Endometrial microvascular endothelial cells (primary cell): ENCODE measurements around the gene MGME1. TPM values are rescaled to one million over a fixed set of nuclear protein-coding genes. Genes with fewer than 3 reads are reported as not detected.

Experiments
- in situ Hi-C: cut with HindIII; loops from 2 replicates; pipeline ENCODE4 v1.10.0; 2017; ENCODE audit warnings: low sequenced_read_pairs, low pct_unique_long_range_greater_than_20kb; ENCODE audit errors: inconsistent ontology term
- total RNA-seq: library from RNA; depleted of rRNA; stranded (reverse); fragments of >200 nt; gene quantifications from one replicate; pipeline ENCODE4 v1.2.3, GENCODE V29; 2015; ENCODE audit errors: inconsistent ontology term

The MGME1 gene
- total RNA-seq: 16.4 TPM

GRCh38 chr20:17968366-17969277 lies at the start of gene MGME1, which contains the start of gene SNX5:
Gene MGME1 (plus strand): TSS chr20:17969018. CDS start chr20:17969860, 842 bp downstream.
Gene SNX5 (minus strand): TSS chr20:17968794. CDS start chr20:17968425, 369 bp downstream.
- in situ Hi-C loops: loop anchor here (25.0 kb wide), 1 partner anchor 406 kb away; the partner anchor contains the start of gene DSTN

GRCh38 chr20:17919149-17919548 lies 49.7 kb upstream of the MGME1 start:
- in situ Hi-C loops: no loop called here

GRCh38 chr20:17921774-17922173 lies 47.0 kb upstream of the MGME1 start:
- in situ Hi-C loops: no loop called here

DNA sequence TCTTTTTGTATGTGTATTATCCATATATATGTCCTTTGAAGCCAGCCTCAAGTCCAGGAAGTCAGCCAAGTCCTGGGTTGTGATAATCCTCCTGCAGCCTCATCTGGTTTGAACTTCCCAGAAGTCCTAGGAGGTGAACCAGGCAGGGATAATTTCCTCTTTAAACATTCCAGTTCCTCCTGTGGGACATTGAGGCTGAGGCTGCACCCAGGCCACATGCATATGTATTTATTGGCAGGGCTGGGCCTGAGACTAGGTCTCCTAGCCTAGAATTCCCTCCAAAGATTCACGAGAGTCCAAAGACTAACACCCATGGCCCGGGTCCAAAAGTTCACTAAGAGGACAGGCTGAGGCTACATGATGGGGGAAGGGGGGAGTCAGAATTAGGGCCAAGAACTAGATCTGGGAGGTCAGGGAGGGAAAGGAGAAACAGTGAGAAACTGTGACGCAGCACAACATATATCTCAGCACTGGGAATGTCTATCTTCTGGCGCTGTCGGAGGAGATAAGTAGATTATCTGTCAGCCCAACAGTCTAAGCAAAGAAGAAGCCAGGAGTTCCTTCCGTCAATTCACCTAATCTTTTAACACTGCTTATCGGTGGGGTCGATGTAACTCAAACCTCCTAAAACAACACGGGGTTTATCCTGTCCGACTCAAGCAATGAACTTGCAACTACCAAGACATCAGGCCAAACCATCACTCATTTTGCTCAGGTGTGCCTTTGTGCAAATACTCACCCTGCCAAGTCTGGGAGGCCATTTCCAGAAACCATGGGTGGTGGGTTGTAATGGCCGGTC lies 43.5 kb upstream of the MGME1 start:
- in situ Hi-C loops: no loop called here

GRCh38 chr20:17925940-17926300 lies 42.9 kb upstream of the MGME1 start:
- in situ Hi-C loops: no loop called here

DNA sequence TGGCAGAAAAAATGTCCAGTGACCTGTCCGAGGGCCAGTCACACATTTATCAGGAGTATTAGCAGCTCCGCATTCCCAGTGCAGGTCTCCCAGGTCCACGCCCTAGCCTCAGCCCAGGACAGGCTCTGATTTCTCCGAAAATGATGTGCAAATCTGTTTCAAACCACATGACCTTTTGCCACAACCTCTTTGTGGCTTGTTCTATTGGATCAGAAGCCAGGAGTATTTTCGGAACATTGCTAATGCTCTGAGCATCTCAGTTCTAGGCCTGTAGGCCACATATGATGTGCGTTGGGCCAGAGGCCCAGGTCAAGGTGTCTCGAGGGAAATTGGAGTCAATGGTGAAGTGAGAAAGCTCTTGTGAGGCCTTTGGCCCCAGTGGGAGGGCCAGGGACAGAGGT lies 40.6 kb upstream of the MGME1 start:
- in situ Hi-C loops: no loop called here

DNA sequence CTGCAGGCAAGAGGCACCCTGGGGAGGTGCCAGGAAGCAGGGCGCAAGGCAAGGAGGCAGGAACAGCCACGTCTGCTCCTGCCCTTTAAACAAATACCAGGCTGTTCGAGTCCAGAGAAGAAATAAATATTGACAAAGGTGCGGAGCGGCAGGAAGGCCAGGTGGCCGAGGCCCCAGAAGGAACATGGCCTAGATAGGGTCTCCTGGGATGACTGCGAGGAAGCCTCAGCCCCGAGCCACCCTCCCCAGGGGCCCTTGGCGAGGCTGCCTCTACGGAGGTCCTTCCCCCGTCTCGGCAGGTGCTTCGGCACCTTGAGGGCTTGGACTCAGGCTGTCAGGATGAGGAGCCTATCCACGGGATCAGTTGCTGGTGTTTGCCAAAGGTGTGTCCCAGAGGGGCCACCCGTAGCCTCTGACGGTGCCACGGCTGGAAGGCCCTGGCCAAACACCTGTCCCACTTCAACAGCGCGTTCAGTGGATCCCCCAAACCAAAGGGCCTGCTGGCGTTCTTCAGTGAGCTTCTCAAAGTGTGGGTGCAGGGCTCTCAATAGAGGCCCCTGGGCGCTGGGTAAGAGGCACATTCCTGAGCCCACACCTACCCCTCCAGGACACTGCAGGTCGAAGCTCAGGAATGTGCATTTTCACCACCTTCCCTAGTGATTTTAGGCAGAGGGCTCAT lies 40.0 kb upstream of the MGME1 start:
- in situ Hi-C loops: no loop called here

DNA sequence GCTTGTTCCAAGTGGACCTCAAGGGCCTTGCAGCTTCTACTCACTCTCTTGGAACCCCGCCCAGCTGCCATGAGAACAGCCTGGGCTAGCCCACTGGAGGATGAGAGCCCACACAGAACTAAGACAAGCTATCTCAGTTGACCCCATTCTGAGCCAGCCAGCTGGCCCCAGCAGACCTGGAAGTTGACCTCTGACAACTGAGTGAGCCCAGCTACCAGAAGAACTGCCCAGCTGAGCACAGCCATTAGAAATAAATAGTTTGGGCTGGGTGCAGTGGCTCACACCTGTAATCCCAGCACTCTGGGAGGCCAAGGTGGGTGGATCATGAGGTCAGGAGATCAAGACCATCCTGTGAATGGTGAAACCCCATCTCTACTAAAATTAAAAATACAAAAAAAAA lies 37.3 kb upstream of the MGME1 start:
- in situ Hi-C loops: no loop called here

DNA sequence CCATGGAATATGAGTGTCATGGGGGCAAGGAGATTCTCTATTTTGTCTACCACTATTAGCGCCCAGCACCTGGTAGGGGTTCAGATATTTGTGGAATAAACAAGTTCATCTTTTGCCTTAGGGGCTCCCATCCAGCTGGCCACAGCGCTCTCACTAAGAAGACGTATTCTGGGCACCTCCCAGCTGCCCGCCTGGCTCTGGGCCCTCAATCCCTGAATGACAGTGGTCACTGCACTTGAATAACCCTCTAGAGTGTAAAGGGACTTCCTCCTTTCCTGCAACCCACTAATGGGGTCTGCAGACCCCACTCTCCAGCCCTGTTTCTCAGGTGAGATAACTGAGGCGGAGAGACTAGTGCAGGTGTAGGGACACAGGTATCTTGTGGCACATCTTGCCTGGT lies 36.4 kb upstream of the MGME1 start:
- in situ Hi-C loops: no loop called here

GRCh38 chr20:17933121-17933520 lies 35.7 kb upstream of the MGME1 start:
- in situ Hi-C loops: no loop called here

DNA sequence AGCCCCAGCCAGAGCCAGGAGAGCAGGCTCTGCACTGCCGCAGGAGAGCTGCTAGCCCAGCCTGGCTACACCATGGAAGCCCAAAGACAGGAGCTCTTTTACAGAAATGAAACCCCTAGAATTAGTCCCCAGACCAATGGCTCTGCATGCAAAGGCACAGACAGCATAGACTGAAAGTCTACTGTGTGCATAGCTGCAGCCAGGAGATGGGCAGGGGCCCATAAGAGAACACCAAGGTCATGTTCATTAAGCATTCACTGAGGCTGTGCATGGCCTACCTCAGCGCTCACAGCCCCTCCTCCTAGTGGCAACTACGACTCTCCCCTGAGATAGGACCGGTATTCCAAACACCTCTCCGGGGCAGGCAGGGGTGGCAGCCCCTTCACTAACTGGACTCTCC lies 35.1 kb upstream of the MGME1 start:
- in situ Hi-C loops: no loop called here

- in situ Hi-C loops: no loop called here
Observed at GRCh38 chr20:17934141-17934862, 34.5 kb upstream of the MGME1 start.

- in situ Hi-C loops: no loop called here
Observed at GRCh38 chr20:17935186-17935585, 33.6 kb upstream of the MGME1 start.

DNA sequence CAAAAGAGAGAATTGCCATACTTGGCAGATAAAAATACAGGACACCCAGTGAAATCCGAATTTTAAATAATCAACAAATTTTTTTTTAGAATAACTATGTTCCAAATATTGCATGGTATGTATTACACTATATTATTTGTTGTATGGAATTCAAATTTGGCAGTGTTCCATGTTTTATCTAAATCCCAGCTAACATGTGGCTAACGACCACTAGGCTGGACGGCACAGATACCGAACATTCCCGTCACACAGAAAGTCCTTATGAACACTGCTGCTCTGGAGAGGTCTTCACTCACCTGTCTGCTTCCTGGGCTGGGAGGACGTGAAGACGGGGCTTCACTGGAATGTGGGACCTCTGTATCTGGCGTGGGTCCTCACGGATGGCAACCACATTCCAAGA lies 33.1 kb upstream of the MGME1 start:
- in situ Hi-C loops: no loop called here

GRCh38 chr20:17936286-17936760 lies 32.5 kb upstream of the MGME1 start:
- in situ Hi-C loops: no loop called here

- in situ Hi-C loops: no loop called here
Observed at GRCh38 chr20:17936761-17937732, 31.8 kb upstream of the MGME1 start.

DNA sequence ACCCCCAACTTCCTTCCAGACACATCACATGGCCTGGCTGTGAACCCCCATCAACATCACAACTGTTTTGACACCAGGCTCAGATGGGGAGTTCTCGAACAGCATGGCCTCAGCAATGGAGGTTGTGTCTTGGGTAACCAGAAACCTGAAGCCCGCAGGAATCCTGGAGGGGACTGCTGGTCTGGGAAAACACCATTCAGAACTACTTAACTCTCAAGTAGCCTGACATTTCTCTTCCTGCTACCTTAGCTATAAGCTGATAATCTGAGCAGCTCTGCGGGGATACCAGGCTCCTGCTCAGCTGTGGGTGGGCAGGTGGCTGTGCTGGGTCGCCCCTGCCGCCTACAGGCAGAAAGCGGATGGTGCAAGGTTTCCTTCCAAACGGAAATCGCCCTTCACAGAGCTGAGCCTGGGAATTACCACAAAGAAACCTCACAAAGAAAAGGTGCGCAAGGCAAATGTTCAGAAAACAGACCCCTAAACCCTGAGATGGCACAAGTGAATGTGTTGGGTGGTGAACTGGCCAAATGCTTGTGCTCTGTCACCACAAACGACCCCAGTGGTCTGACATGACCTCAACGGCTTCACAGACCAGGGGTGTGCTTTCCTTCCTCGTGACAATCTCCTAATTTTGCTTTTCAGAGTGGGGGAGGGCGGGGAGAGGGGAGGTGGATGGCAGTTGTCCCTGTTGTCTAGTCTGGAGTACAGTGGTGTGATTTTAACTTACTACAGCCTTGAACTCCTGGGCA lies 29.8 kb upstream of the MGME1 start:
- in situ Hi-C loops: no loop called here
